OCI-LY1 (cell line): ENCODE measurements around the gene PLEKHM3.

ENCODE experiments used
- H2AFZ ChIP-seq: fragments of 200-600 bp; sonication (generic), shearing (Covaris generic); 2 replicates; pipeline ENCODE4 v1.6.0; 2014; ENCODE audit warnings: antibody characterized with exemption, mild to moderate bottlenecking, low read length
- H3F3A ChIP-seq: fragments of 200-600 bp; sonication (generic), shearing (Covaris generic); 2 replicates; pipeline ENCODE4 v1.6.0; 2014; ENCODE audit warnings: mild to moderate bottlenecking, antibody characterized with exemption, low read length, moderate library complexity; ENCODE audit not compliant: insufficient read depth
- H3K27ac ChIP-seq: fragments of 200-600 bp; sonication (generic); 2 replicates; pipeline ENCODE4 v1.5.1; 2014; ENCODE audit warnings: low read length, mixed run types, mild to moderate bottlenecking, low read depth; ENCODE audit not compliant: poor library complexity, severe bottlenecking
- H3K27me3 ChIP-seq: fragments of 200-600 bp; sonication (generic); 2 replicates; pipeline ENCODE4 v1.6.0; 2014; ENCODE audit warnings: antibody characterized with exemption, mild to moderate bottlenecking, low read length, moderate library complexity; ENCODE audit not compliant: insufficient read depth
- H3K36me3 ChIP-seq: fragments of 200-600 bp; sonication (generic); 2 replicates; pipeline ENCODE4 v1.6.1; 2014; ENCODE audit warnings: mild to moderate bottlenecking, antibody characterized with exemption, low read length, moderate library complexity, mixed read lengths; ENCODE audit not compliant: insufficient read depth
- H3K4me1 ChIP-seq: fragments of 200-600 bp; sonication (generic); 2 replicates; pipeline ENCODE4 v1.5.1; 2014; ENCODE audit warnings: mild to moderate bottlenecking, low read length, moderate library complexity; ENCODE audit not compliant: insufficient read depth, severe bottlenecking
- H3K4me2 ChIP-seq: fragments of 200-600 bp; sonication (generic), shearing (Covaris generic); 2 replicates; pipeline ENCODE4 v1.6.1; 2014; ENCODE audit warnings: low read length
- H3K4me3 ChIP-seq: fragments of 200-600 bp; sonication (generic); 2 replicates; pipeline ENCODE4 v1.5.1; 2014; ENCODE audit warnings: low read length, low read depth, mild to moderate bottlenecking, mixed read lengths; ENCODE audit not compliant: poor library complexity, severe bottlenecking
- H3K79me2 ChIP-seq: fragments of 200-600 bp; shearing (Covaris generic); 2 replicates; pipeline ENCODE4 v1.6.1; 2016; ENCODE audit warnings: mixed run types, low read length, mixed read lengths; ENCODE audit not compliant: insufficient read depth
- H3K9ac ChIP-seq: fragments of 200-600 bp; sonication (generic), shearing (Covaris generic); 2 replicates; pipeline ENCODE4 v1.6.1; 2014; ENCODE audit warnings: mild to moderate bottlenecking, low read length, mixed read lengths
- H3K9me2 ChIP-seq: fragments of 200-600 bp; sonication (generic), shearing (Covaris generic); 2 replicates; pipeline ENCODE4 v1.6.1; 2014; ENCODE audit warnings: low read depth, mild to moderate bottlenecking, low read length, mixed read lengths
- H3K9me3 ChIP-seq: fragments of 200-600 bp; shearing (Covaris generic); 2 replicates; pipeline ENCODE4 v1.6.1; 2014; ENCODE audit warnings: low read length, mixed read lengths
- H4K20me1 ChIP-seq: fragments of 200-600 bp; sonication (generic), shearing (Covaris generic); 2 replicates; pipeline ENCODE4 v1.6.0; 2016; ENCODE audit warnings: mild to moderate bottlenecking, low read length; ENCODE audit not compliant: insufficient read depth
- CTCF ChIP-seq: fragments of 200-600 bp; sonication (generic), shearing (Covaris generic); IDR thresholded peaks from 2 replicates; pipeline ENCODE4 v1.5.1; 2017; ENCODE audit warnings: mild to moderate bottlenecking, antibody characterized with exemption, low read length, moderate library complexity, mixed read lengths
- EZH2 ChIP-seq: fragments of 200-600 bp; sonication (generic), shearing (Covaris generic); IDR thresholded peaks from 2 replicates; pipeline ENCODE4 v1.8.0; 2017; ENCODE audit warnings: borderline replicate concordance, mixed run types, mild to moderate bottlenecking, antibody characterized with exemption, low read length, moderate library complexity, mixed read lengths

Gene PLEKHM3

GRCh38 chr2:208012449-208012848 is 12.9 kb downstream of the PLEKHM3 start:
- no peaks in the 10 kb centered on the region for H3K79me2 ChIP-seq
- no peak overlapping the region for H2AFZ ChIP-seq
- H3K36me3 ChIP-seq = no peaks in the 10 kb centered on the region
- H4K20me1 ChIP-seq = no peaks in the 10 kb centered on the region
- H3K9ac ChIP-seq = no peak overlapping the region
- TF ChIP-seq CTCF = no peak
- no peak for TF ChIP-seq EZH2
- H3F3A ChIP-seq = no peaks in the 10 kb centered on the region
- H3K9me3 ChIP-seq = no peaks in the 10 kb centered on the region
- no peak overlapping the region for H3K4me2 ChIP-seq
- H3K27me3 ChIP-seq = no peaks in the 10 kb centered on the region
- H3K27ac ChIP-seq = no peak overlapping the region
- H3K4me3 ChIP-seq = no peak overlapping the region
- H3K9me2 ChIP-seq = no peaks in the 10 kb centered on the region
- no peaks in the 10 kb centered on the region for H3K4me1 ChIP-seq

- Histone ChIP-seq H3K9me3 (no peaks in the 10 kb centered on the region), H3K9ac (no peak overlapping the region), H3K4me3 (no peak overlapping the region), H3K4me2 (no peak overlapping the region), H3K9me2 (no peaks in the 10 kb centered on the region), H3K27ac (no peak overlapping the region), H3K36me3 (no peaks in the 10 kb centered on the region), H3K79me2 (no peaks in the 10 kb centered on the region), H3K4me1 (no peaks in the 10 kb centered on the region), H4K20me1 (no peaks in the 10 kb centered on the region), H2AFZ (no peak overlapping the region), H3F3A (no peaks in the 10 kb centered on the region), H3K27me3 (no peaks in the 10 kb centered on the region)
- no peak for TF ChIP-seq EZH2
- TF ChIP-seq CTCF = no peak
Measured at GRCh38 chr2:208010506-208010905, 14.8 kb downstream of the PLEKHM3 start.

- TF ChIP-seq EZH2 (no peak), CTCF (no peak)
- H3K9me3 ChIP-seq = no peaks in the 10 kb centered on the region
- H3K36me3 ChIP-seq = no peaks in the 10 kb centered on the region
- no peak overlapping the region for H3K27ac ChIP-seq
- H4K20me1 ChIP-seq = no peaks in the 10 kb centered on the region
- H3K4me1 ChIP-seq = no peaks in the 10 kb centered on the region
- no peaks in the 10 kb centered on the region for H3K9me2 ChIP-seq
- no peaks in the 10 kb centered on the region for H3K79me2 ChIP-seq
- H2AFZ ChIP-seq = no peak overlapping the region
- no peaks in the 10 kb centered on the region for H3K27me3 ChIP-seq
- H3K9ac ChIP-seq = no peak overlapping the region
- H3K4me2 ChIP-seq = no peak overlapping the region
- H3F3A ChIP-seq = no peaks in the 10 kb centered on the region
- H3K4me3 ChIP-seq = no peak overlapping the region
Measured at GRCh38 chr2:208006833-208007232, 18.5 kb downstream of the PLEKHM3 start.
